ENCODE data around the gene CEP70.

GRCh38 chr3:138496436-138496835 is 97.6 kb downstream of the CEP70 start:
- TF ChIP-seq POLR2AphosphoS5 (IDR thresholded peaks at IDR 0.05; ENCODE audit: low read depth, low read length) (no peak), POLR2A (IDR thresholded peaks at IDR 0.05; ENCODE audit: low read depth, low read length) (no peak), SPI1 (IDR thresholded peaks at IDR 0.05; ENCODE audit: low read depth, low read length) (no peak)
